ENCODE results near the gene PRPF31. TPM values are rescaled to one million over a fixed set of nuclear protein-coding genes. Genes with fewer than 3 reads are reported as not detected.

The PRPF31 gene
- total and polyA plus RNA-seq, 2 of the 13 experiments (the other 11 are each of a cell fraction or from before 2014, with no cell fraction given), result 23.8 to 63.8 TPM

DNA sequence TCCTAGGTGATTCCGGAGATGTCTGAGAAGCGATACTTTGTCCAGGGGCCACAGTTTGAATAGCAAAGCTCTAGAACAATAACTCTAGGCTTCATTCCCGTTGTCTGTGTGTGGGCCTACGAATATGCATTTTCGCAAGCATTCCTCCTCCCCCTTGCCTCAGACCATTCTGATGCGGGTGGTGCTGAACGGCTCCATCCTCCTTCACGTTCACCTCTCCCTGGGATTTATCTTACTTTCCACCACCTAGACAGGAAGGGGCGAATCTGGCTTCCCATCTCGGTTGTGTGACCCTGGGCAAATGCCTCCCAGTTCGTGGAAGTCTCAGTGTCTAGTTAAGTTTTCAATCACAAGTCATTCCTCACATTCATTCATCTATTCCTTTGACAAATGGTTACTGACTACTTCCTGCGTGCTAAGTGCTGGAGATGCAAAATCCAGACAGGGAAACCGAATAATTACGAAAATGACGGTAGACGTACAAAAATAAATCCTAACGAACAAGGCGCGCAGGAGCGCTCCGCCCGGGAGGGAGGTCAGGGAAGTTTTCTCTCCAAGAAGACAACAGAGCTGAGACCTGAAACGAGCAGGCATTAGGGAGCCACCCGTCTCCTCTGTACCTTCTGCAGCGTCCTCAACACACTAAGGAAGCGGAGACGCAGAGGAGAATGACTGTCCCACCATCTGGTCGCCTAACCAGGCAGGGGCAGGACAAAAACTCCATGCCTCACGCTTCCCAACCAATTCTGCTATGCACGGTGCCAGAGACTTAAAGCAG is 20.7 kb downstream of the PRPF31 start:
- TSS peak; percentile 93 for BruUV-seq (replicated peaks)
- peak overlapping the region; percentile 57 for H3K27ac ChIP-seq (ENCODE audit: extremely low read length, insufficient read depth, low read length)
- intact Hi-C loops (cut with micrococcal nuclease; ENCODE audit: unreplicated experiment), result loop anchor here (5.0 kb wide), 1 partner anchor 66 kb away; the partner anchor contains the start of gene RPS9
- ChIA-PET POLR2A (interaction anchor here (0.9 to 2.8 kb wide), 21 partner anchors 14 to 977 kb away, joined by 3 to 73 read pairs (median 5); partner anchors contain the start of genes LENG1, LENG8, LENG9 and MBOAT7), CTCF (ENCODE audit: low intra/inter-chr PET ratio, low total read pairs) (no interaction called here)
- peaks cover 5% of the 10 kb centered on the region for H3K9me3 ChIP-seq (ENCODE audit: low read length)
- ATAC-seq, result peak; percentile 1; the same call in 2 of the 3 replicates
- peak overlapping the region; percentile 94 for H3K4me2 ChIP-seq (ENCODE audit: low read depth, low read length)
- FAIRE-seq, result no peak
- H3K79me2 ChIP-seq (ENCODE audit: insufficient read depth, low read length), result peaks cover 29% of the 10 kb centered on the region
- DNase-seq (ENCODE audit: low spot score), result no peak
- peak overlapping the region; percentile 62 to 81 (median 70) for H3K4me3 ChIP-seq (replicated peaks in 1 of 3; ENCODE audit: insufficient read depth in 1 of 3, low read depth in 2 of 3, low read length in 3 of 3)
- H3K27me3 ChIP-seq (ENCODE audit: control insufficient read depth in 1 of 2, insufficient read depth in 2 of 2, low read length in 2 of 2), result no peaks in the 10 kb centered on the region; a peak in 1 of 5 replicates
- H3K9ac ChIP-seq (ENCODE audit: insufficient read depth, low read depth, low read length), result peak overlapping the region; percentile 75
- H4K20me1 ChIP-seq (ENCODE audit: insufficient read depth, low read length), result peaks cover 8% of the 10 kb centered on the region; the same call in 1 of the 2 replicates
- H3K36me3 ChIP-seq (replicated peaks in 1 of 2; ENCODE audit: control insufficient read depth in 1 of 2, insufficient read depth in 2 of 2, low read length in 2 of 2), result peaks cover 12 to 20% of the 10 kb centered on the region in 2 experiments
- in situ Hi-C loops (cut with HindIII; ENCODE audit: extremely low pct_ligation_motif_present, low pct_unique_long_range_greater_than_20kb), result no loop called here
- peak overlapping the region; percentile 72 for H2AFZ ChIP-seq (ENCODE audit: low read length)
- WGBS (ENCODE audit: low lambda C conversion rate), result 3% methylated on average over 23 of the region's 30 CpGs
- H3K4me1 ChIP-seq (ENCODE audit: insufficient read depth, low read length), result peaks cover 41% of the 10 kb centered on the region
- TF ChIP-seq ZSCAN31 (CRISPR knock-in tag; IDR thresholded peaks at IDR 0.05; ENCODE audit: low read depth) (0 out of 2 replicates have a peak, but pooled peaks have one; percentile 24), XRCC5 (optimal IDR thresholded peaks at IDR 0.05; ENCODE audit: low read length) (no peak), DNMT1 (CRISPR knock-in tag; IDR thresholded peaks at IDR 0.05) (peak; percentile 53; the same call in 1 of the 2 replicates), PPARG (CRISPR knock-in tag; conservative IDR thresholded peaks at IDR 0.05) (no peak), TAF1 (CRISPR knock-in tag; IDR thresholded peaks at IDR 0.05) (no peak), FOXA3 (CRISPR knock-in tag; IDR thresholded peaks at IDR 0.05) (0 out of 2 replicates have a peak, but pooled peaks have one; percentile 6), ZNF709 (CRISPR knock-in tag; IDR thresholded peaks at IDR 0.05) (0 out of 2 replicates have a peak, but pooled peaks have one; percentile 29), DMTF1 (CRISPR knock-in tag; IDR thresholded peaks at IDR 0.05) (0 out of 2 replicates have a peak, but pooled peaks have one; percentile 35), ZNF430 (CRISPR knock-in tag; IDR thresholded peaks at IDR 0.05) (peak; percentile 31; the same call in 1 of the 2 replicates), CCAR2 (optimal IDR thresholded peaks at IDR 0.05; ENCODE audit: low read depth, low read length) (no peak), BORCS8-MEF2B (CRISPR knock-in tag; IDR thresholded peaks at IDR 0.05) (peak; percentile 42), HNF4A (CRISPR knock-in tag; IDR thresholded peaks at IDR 0.05) (no peak), ZBTB3 (CRISPR knock-in tag; IDR thresholded peaks at IDR 0.05; ENCODE audit: borderline replicate concordance, low read depth) (no peak), SIX4 (CRISPR knock-in tag; IDR thresholded peaks at IDR 0.05) (no peak), ZNF501 (CRISPR knock-in tag; IDR thresholded peaks at IDR 0.05) (0 out of 2 replicates have a peak, but pooled peaks have one; percentile 52), ZNF749 (CRISPR knock-in tag; IDR thresholded peaks at IDR 0.05; ENCODE audit: borderline replicate concordance) (no peak)
- TF ChIP-seq, protein P1, sequence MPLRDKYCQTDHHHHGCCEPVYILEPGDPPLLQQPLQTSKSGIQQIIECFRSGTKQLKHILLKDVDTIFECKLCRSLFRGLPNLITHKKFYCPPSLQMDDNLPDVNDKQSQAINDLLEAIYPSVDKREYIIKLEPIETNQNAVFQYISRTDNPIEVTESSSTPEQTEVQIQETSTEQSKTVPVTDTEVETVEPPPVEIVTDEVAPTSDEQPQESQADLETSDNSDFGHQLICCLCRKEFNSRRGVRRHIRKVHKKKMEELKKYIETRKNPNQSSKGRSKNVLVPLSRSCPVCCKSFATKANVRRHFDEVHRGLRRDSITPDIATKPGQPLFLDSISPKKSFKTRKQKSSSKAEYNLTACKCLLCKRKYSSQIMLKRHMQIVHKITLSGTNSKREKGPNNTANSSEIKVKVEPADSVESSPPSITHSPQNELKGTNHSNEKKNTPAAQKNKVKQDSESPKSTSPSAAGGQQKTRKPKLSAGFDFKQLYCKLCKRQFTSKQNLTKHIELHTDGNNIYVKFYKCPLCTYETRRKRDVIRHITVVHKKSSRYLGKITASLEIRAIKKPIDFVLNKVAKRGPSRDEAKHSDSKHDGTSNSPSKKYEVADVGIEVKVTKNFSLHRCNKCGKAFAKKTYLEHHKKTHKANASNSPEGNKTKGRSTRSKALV (CRISPR knock-in tag; IDR thresholded peaks at IDR 0.05), result peak; percentile 18; the same call in 1 of the 2 replicates
- TF ChIP-seq, protein P2, sequence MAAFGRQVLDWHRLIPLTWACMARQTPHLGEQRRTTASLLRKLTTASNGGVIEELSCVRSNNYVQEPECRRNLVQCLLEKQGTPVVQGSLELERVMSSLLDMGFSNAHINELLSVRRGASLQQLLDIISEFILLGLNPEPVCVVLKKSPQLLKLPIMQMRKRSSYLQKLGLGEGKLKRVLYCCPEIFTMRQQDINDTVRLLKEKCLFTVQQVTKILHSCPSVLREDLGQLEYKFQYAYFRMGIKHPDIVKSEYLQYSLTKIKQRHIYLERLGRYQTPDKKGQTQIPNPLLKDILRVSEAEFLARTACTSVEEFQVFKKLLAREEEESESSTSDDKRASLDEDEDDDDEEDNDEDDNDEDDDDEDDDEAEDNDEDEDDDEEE (CRISPR knock-in tag; IDR thresholded peaks at IDR 0.05), result 0 out of 2 replicates have a peak, but pooled peaks have one; percentile 33
